Neural progenitor cell (in vitro differentiated cells): ENCODE results near the gene FSTL1.

ENCODE experiments used
- EZH2phosphoT487 ChIP-seq: fragments of 200-600 bp; sonication (generic); IDR thresholded peaks from 2 replicates; pipeline ENCODE4 v1.6.1; 2017; ENCODE audit warnings: antibody characterized with exemption
- TF ChIP-seq, protein P1 (sequence below): fragments of 200-600 bp; sonication (generic); IDR thresholded peaks from 2 replicates; pipeline ENCODE4 v1.5.1; 2017; ENCODE audit warnings: antibody characterized with exemption, mild to moderate bottlenecking

- TF ChIP-seq, protein P1, sequence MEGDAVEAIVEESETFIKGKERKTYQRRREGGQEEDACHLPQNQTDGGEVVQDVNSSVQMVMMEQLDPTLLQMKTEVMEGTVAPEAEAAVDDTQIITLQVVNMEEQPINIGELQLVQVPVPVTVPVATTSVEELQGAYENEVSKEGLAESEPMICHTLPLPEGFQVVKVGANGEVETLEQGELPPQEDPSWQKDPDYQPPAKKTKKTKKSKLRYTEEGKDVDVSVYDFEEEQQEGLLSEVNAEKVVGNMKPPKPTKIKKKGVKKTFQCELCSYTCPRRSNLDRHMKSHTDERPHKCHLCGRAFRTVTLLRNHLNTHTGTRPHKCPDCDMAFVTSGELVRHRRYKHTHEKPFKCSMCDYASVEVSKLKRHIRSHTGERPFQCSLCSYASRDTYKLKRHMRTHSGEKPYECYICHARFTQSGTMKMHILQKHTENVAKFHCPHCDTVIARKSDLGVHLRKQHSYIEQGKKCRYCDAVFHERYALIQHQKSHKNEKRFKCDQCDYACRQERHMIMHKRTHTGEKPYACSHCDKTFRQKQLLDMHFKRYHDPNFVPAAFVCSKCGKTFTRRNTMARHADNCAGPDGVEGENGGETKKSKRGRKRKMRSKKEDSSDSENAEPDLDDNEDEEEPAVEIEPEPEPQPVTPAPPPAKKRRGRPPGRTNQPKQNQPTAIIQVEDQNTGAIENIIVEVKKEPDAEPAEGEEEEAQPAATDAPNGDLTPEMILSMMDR = no peak
- no peak for TF ChIP-seq EZH2phosphoT487
Measured at GRCh38 chr3:120364101-120364500, 86.7 kb downstream of the FSTL1 start.
